HG02759 (cell line): Measurements from ENCODE around the gene VRK3.

Experiments
- ATAC-seq: cut with Tn5 transposase; IDR thresholded peaks from one replicate; pipeline ENCODE4 v1.9.1; 2021; ENCODE audit warnings: mild to moderate bottlenecking, moderate library complexity; ENCODE audit not compliant: unreplicated experiment

The VRK3 gene

DNA sequence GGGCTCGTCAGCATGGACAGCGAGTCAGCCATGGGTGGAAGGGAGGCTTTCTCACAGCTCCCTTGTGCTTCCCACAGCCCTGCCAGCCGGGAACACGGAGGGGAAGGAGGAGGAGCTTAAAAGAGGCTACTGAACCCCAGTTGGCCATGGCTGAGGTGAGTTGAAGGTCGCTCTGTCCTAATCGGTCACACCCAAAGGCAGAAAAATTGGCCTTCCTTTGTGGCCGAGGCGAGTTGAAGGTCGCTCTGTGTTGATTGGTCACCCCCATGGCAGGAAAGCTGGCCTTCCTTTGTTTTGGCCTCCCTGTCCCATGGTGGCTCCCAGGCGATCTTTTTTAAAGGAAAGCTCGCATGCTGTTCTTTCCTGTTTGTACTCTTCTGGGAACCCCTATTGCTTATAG lies 5.8 kb upstream of the VRK3 start:
- ATAC-seq: no peak

DNA sequence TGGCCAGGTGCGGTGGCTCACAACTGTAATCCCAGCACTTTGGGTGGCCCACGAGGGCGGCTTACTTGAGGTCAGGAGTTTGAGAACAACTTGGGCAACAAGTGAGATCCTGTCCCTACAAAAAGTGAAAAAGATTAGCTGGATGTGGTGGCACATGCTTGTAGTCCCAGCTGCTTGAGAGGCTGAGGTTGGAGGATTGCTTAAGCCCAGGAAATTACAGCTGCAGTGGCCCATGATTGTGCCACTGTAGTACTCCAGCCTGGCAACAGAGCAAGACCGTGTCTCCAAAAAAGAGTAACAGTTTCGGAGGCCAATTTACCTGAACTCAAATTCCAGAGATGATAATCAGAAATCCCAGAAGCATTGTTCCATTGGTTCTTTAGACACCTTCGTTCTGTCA lies 5.1 kb upstream of the VRK3 start:
- ATAC-seq: no peak

DNA sequence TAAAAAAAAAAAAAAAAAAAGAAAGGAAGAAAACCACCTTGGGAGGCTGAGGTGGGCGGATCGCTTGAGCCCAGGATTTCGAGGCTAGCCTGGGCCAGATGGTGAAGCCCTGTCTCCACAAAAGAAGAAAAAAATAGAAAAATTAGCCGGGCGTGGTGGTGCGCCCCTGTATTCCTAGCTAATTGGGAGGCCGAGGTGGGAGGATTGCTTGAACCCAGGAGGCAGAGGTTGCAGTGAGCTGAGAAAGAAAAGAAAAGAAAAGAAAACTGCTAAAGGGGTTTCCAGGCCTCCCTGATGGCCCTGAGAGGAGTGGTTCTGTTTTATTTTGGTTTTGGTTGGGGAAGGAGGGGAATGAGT lies 1.4 kb upstream of the VRK3 start:
- ATAC-seq: no peak

DNA sequence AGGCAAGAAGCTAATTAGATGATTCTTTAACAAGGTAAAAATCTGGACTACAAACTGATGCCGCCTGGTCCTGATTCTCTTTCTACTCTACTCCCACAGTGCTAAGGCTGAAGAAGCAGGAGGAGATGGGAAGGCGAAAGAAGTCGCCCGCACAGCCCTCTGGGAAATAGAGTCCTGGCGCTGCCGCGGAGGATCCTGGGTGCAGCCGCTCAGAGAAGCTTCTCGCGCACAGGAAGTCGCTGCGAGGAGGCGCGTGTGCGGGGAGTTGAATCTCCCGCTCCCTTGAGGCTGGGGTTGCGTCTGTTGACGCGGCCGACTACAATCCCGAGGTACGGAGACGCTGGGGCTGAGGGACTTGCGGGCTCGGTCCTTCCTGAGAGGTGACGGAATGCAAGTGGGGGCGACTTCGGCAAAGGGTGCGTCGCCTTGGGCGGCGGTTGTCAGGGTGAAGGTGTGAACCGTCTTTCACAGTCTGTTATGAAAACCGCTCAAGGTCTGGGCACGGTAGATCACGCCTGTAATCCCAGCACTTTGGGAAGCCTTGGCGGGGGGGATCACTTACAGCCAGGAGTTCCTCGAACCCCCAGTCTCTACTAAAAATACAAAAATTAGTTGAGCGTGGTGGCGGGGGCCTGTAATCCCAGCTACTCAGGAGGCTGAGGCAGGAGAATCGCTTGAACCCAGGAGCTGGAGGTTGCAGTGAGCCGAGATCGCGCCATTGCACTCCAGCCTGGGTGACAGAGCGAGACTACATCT lies 800 bp upstream of the VRK3 start, which contains the start of gene ZNF473:
ZNF473 (plus strand) TSS at position 212 of the 756 bp plus-strand sequence. CDS start 5,078 bp downstream, outside the sequence.
- peak; percentile 70 for ATAC-seq

DNA sequence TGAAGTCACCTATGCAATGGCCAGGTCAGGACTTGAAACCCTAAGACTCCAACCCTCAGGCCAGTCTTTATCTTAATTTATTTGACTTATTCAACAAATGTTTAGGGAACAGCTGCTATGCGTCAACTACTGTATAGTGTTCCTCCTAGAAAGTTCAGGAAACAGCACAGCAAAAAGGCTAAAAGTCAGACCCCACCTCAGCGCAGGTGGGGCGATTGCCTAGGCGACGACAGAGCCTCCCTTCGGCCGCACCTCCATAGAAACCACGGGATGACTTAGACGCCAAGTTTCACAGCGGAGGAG lies 502 bp downstream of the VRK3 start:
- no peak for ATAC-seq

DNA sequence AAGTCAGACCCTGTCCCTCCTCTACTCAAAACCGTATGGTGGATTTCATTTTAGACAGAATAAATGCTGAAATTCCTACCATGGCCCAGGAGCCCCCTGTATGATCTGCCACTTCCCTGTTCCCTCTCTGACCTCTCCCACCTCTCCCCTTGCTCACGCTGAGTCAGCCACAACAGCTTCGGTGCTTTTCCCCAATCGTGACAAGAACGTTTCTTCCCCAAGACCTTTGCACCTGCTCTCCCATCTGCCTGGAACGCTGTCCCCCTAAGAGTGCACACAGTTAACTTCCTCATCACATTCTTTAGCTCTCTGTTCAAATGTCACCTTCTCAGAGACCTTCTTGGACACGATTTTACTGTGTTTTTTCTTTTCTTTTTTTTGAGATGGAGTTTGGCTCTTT lies 2.3 kb downstream of the VRK3 start:
- no peak for ATAC-seq

DNA sequence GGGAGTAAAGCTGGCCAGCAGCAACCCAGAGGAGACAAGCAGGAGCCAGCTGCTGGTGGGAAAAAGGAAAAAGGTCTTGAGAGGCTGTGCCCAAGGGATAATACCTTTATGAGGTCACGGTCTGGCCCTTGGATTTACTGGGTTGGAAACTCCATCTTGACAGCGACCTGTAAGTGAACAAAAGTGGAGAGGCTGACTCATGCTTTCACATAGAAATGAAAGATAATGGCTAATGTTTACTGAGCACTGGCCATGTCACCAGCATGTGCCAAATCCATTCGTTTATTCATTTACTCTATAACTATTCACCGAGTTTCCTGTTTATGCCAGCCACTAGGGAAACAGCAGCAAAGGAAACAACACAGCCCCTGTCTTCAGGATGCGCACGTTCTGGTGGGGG lies 4.7 kb downstream of the VRK3 start:
- ATAC-seq: no peak

DNA sequence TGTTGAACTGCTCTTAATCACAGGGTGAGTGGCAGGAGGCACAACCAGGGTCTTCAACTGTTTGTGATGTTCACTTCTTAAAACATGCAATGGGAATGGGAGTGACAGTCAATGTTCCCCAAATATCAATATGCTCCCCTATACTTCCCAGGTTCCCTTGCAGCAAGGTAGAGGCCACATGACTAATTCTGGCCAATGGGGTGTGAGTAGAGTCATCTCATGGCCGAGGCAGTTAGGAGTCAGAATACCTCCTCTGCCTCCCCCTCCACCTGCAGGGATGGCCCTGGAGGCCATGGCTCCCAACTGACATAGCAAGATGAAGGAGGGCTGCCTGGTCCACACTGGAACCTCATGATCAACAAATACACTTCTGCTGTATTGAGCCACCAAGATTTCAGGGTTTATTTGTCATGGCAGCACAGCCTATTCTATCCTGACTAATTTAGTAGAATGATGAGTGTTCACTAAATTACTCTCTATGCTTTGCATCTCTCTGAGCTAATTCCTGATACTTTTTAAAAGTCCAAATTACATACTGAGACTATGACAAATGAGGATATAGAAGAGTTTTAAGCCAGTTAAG lies 8.9 kb downstream of the VRK3 start:
- no peak for ATAC-seq

DNA sequence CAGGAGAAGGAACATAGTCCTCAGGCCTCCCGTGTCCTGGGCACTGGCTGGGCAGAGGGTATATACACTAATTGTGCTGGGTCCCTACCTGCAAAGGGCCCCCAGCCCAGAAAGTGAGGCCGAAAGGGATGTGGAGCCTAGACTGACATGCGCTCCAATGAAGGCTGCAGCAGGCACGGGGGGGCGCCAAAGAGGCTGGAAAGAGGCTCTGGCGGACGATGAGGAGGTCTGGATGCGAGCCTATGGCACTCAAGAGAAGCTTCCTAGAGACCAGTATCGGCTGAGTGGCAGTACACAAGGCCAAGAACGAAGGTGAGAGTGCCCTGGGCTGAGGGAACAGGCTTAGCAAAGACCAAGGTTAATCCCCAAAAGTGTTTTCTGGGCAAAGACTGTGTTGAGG lies 16.6 kb downstream of the VRK3 start:
- no peak for ATAC-seq

DNA sequence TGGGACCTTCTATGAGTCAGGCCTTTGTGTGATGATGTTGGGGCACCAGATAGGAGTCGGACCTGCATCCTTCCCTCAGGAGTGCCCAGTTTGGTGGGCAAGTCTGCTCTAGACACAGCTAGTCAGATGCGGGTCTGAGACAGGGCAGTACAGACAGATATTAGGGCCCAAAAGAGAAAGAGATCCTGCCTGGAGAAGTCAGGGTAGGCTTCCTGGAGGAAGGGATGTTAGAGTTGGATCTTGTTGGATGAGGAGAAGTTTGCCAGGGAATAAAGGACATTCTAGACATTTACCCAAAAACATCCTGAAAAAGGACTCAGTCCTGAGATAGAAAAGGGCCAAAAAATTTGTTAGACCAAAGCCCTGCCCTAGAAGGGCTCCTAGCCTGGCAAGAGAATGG lies 17.2 kb downstream of the VRK3 start:
- no peak for ATAC-seq

DNA sequence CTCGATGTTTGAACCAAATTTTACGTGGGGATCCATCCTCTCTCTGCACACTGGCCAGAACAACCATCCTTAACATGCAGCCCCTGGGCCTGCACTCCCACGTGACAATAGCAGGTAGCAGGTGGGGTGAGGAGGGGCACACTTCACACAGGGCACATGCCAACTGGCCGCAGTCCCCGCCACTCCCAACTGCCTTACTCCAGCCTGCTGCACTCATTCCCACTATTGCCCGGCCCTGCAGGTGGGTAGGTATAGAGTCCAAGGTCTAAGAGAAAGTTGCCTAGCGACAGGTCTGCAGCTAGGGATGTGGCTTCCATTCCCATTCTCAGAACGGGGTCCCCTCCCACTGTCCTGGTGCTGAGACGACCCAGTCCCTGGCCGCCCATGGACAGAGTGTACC lies 18.0 kb downstream of the VRK3 start:
- no peak for ATAC-seq

DNA sequence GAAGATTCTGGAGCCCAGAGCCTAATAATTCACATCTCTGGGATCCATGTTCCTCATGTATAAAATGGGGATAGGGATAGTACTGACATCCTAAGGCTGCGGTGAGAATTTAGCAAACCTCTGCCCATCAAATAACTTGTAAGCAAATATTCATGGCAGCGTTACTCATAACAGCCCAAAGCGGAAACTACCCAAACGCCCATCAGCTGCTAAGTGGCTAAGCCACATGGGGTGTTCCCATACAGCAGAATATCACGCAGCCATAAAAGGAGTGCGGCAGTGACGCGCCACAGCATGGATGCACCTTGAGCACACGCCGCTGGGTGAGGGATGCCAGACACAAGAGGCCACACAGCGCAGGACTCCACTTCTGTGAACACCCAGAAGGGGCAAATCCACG lies 19.7 kb downstream of the VRK3 start:
- no peak for ATAC-seq

DNA sequence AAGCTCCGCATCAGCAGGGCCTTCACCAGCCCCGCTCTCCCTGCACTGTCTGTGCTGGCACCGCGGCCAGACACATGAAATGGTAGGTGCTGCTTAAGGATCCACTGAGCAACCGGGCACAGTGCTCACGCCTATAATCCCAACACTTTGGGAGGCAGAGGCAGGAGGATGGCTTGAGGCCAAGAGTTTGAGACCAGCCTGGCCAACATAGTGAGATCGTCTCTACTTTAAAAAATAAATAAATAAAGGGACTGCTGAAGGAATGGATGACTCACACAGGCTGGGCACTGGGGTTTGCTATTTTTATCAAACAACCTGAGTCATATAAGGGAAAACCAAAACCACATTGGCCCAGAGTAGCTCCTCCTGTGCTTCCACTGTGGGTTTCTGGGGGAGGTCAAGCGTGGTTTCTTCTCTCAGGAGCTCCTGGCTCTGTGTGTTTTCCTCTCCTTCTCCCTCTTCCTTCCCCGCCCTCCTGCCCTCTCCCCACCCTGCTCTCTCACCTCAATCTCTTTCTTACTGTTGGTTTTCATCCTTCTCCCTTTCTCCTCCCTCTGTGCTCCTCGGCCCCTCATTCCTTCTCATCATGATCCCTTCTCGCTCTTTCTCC lies 21.3 kb downstream of the VRK3 start:
- ATAC-seq: no peak

DNA sequence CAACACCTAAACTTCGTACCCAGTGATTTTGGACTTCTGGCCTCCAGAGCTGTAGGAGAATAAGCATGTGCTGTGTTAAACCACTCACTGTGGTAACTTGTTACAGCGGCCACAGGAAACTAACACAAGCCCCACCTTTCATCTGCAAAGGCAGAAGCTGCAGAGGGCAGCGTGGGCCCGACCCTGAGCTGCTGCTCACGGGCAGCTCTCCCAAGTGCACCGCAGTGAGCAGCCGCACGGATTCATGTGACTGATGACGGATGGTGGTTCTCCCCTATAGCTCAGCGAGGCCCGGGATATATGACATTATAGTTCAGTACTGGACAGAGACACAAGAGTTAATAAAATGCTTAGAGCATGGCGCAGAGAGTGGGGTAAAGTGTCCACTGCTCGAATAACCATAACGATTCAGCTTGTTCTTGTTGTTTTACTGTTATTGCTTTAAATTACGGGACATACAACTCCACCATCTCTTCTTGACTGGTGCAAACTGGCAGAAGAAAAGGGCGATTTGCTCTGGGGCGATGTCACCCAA lies 21.9 kb downstream of the VRK3 start:
- no peak for ATAC-seq

DNA sequence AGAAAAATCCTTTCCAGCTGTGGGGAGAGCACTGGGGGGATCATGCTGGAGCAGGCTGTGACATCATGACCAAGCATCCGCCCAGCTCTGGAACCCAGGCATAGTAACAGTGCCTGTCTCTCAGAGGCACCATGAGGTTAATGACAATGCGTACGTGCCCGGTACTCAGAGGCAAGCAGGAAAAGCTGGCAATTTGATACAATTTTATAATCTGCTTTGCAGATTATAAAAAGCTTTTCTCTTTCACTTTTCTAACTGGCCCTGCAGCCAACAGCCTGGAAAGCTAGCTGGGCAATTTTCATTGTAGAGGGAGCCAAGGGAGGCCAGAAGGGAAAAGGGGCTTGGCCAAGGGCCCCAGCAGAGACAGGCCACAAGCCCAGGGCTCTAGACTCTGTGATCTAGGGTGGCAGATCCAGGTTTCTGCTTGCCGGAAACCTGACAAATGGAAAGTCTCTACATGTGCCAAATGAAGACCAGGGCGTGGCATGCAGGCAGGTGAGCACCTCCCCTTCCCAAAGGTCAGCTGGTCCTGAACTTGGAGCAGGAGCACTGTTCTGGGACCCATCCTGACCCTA lies 22.7 kb downstream of the VRK3 start:
- ATAC-seq: no peak

DNA sequence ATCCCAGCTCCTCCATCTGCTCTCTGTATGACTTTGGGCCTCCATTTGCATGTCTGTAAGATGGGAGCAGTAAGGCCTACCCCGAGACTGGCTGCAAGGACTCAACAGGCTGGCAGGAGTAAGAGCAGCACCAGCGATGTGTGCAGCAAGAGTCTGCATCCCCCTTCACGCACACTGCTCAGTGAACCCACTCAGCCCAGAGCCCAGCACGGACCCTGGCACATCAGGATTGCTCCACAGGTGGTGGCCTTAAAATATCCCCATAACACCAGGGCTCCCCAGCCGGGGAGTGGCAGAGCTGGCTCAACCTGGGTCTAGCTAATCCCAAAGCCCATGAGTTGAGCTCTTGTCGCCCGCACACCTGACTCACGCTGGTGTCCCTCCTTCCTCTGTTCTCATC lies 23.4 kb downstream of the VRK3 start:
- ATAC-seq: no peak

DNA sequence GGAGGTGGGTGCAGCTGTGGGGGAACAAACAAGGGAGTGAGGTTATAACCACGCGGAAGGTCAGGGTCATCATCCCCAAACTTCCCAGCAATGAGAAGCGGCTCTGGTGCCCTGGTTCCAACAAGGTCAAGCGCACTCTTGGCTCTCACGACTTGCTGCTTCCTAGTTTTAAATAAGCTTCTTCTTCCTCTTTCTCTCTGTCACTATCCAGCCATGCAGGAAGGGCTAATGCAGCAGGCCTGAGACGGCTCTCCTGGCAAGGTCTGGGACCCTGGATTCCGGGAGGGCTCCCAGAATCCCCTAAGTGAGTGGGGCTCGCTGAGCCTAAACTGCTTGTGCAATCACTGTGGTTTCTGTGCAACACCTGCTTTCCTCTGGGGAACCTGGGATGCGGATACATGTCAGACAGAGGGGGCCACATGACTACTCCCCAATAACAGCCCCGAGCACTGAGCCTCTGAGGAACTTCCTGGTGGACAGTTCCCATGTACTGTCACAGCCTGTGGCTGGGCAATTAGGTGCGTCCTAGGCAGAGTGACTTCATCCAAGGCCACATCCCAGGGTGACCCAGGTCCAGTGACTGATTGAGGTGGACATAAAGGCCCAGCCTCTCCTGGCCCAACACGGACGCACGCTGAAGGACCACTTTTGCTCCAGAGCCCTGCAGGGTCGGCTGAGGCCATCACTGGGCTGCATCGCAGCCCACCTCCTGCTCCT lies 24.2 kb downstream of the VRK3 start:
- no peak for ATAC-seq

DNA sequence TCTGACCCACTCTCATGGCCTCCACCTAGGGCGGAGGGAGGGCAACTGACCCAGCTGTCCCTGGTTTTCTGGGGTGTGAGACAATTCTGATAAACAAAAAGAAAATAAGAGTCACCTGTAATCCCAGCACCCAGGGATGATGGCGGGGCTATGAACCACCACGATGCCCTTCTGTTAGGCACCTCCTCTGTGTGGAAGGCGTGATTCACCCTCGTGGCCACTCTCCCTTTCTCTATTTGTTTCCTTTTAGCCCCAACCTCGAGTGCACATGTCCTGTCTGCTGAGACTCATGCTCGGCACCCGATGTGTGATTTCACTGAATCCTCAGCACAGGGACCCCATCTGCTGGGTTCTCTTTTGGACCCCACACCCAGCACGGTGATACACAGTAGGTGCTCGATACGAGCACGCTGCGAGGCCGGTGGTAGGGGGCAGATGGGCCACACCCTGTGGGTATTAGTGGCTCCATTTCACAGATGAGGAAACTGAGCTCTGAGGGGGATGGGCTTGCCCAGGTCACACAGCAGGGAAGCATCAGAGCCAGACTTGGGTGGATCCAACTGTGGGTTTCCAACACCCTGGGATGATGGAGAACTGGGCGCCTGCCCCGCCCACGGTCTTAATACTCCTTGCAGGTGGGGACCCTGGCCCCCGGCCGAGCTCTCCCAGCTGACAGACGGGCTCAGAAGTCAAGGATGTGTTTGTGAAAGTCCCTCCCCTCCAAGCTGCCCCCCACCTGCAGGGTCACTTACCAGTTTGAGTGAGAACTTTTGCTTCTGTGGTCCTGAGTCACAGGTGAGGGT lies 24.9 kb downstream of the VRK3 start:
- ATAC-seq: no peak

DNA sequence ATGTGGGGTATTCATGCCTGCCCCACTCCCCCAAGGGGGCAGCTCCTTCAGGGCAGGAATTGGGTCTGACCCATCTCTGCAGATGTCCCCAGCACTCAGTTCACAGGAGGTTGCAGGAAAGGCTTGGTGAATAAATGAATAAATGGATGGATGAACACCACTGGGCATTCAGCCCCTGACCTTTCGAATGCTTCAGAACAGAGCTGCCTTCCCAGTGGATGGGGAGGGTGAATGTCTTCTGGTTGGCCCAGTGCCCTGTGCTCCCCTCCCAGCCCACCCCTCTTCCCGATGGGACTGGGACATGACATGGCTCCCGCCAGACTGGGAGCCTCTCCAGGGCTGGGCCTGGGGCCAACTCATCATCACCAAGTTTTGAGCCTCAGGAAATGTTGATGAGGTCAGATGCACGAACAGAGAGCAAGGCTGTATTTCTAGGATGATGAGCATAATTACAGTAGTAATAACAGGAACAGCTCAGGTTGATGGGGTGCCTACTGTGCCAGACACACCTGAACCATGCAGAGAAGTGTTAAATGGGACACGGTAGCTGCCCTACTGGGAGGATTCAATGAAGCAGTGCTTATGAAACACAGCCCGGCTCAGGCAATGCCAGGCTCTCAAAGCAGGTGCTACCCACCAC lies 25.7 kb downstream of the VRK3 start:
- ATAC-seq: no peak

DNA sequence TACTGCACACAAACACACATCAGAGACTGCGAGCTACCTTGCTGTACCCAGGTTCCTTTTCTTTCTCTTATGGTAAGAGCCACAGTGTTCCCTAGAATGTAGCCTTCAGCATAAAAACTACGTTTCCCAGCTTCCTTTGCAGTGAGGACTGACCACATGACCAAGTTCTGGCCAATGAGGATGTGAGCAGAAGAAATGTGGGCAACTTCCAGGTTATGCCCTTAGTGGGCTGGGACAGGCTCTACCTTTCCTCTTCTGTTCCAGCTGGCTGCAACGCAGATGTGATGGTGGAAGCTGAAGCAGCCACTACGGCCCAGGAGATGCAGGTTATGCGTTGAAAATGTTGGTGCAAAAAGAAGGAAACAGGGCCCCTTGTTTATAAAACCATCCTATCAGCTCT lies 27.5 kb downstream of the VRK3 start:
- ATAC-seq: no peak
